OCI-LY1 (cell line): ENCODE results near the gene PTF1A.

Experiments used
- H2AFZ ChIP-seq: fragments of 200-600 bp; sonication (generic), shearing (Covaris generic); 2 replicates; pipeline ENCODE4 v1.6.0; 2014; ENCODE audit warnings: antibody characterized with exemption, mild to moderate bottlenecking, low read length
- H3F3A ChIP-seq: fragments of 200-600 bp; sonication (generic), shearing (Covaris generic); 2 replicates; pipeline ENCODE4 v1.6.0; 2014; ENCODE audit warnings: mild to moderate bottlenecking, antibody characterized with exemption, low read length, moderate library complexity; ENCODE audit not compliant: insufficient read depth
- H3K27ac ChIP-seq: fragments of 200-600 bp; sonication (generic); 2 replicates; pipeline ENCODE4 v1.5.1; 2014; ENCODE audit warnings: low read length, mixed run types, mild to moderate bottlenecking, low read depth; ENCODE audit not compliant: poor library complexity, severe bottlenecking
- H3K27me3 ChIP-seq: fragments of 200-600 bp; sonication (generic); 2 replicates; pipeline ENCODE4 v1.6.0; 2014; ENCODE audit warnings: antibody characterized with exemption, mild to moderate bottlenecking, low read length, moderate library complexity; ENCODE audit not compliant: insufficient read depth
- H3K36me3 ChIP-seq: fragments of 200-600 bp; sonication (generic); 2 replicates; pipeline ENCODE4 v1.6.1; 2014; ENCODE audit warnings: mild to moderate bottlenecking, antibody characterized with exemption, low read length, moderate library complexity, mixed read lengths; ENCODE audit not compliant: insufficient read depth
- H3K4me1 ChIP-seq: fragments of 200-600 bp; sonication (generic); 2 replicates; pipeline ENCODE4 v1.5.1; 2014; ENCODE audit warnings: mild to moderate bottlenecking, low read length, moderate library complexity; ENCODE audit not compliant: insufficient read depth, severe bottlenecking
- H3K4me2 ChIP-seq: fragments of 200-600 bp; sonication (generic), shearing (Covaris generic); 2 replicates; pipeline ENCODE4 v1.6.1; 2014; ENCODE audit warnings: low read length
- H3K4me3 ChIP-seq: fragments of 200-600 bp; sonication (generic); 2 replicates; pipeline ENCODE4 v1.5.1; 2014; ENCODE audit warnings: low read length, low read depth, mild to moderate bottlenecking, mixed read lengths; ENCODE audit not compliant: poor library complexity, severe bottlenecking
- H3K79me2 ChIP-seq: fragments of 200-600 bp; shearing (Covaris generic); 2 replicates; pipeline ENCODE4 v1.6.1; 2016; ENCODE audit warnings: mixed run types, low read length, mixed read lengths; ENCODE audit not compliant: insufficient read depth
- H3K9ac ChIP-seq: fragments of 200-600 bp; sonication (generic), shearing (Covaris generic); 2 replicates; pipeline ENCODE4 v1.6.1; 2014; ENCODE audit warnings: mild to moderate bottlenecking, low read length, mixed read lengths
- H3K9me2 ChIP-seq: fragments of 200-600 bp; sonication (generic), shearing (Covaris generic); 2 replicates; pipeline ENCODE4 v1.6.1; 2014; ENCODE audit warnings: low read depth, mild to moderate bottlenecking, low read length, mixed read lengths
- H3K9me3 ChIP-seq: fragments of 200-600 bp; shearing (Covaris generic); 2 replicates; pipeline ENCODE4 v1.6.1; 2014; ENCODE audit warnings: low read length, mixed read lengths
- H4K20me1 ChIP-seq: fragments of 200-600 bp; sonication (generic), shearing (Covaris generic); 2 replicates; pipeline ENCODE4 v1.6.0; 2016; ENCODE audit warnings: mild to moderate bottlenecking, low read length; ENCODE audit not compliant: insufficient read depth
- CTCF ChIP-seq: fragments of 200-600 bp; sonication (generic), shearing (Covaris generic); IDR thresholded peaks from 2 replicates; pipeline ENCODE4 v1.5.1; 2017; ENCODE audit warnings: mild to moderate bottlenecking, antibody characterized with exemption, low read length, moderate library complexity, mixed read lengths
- EZH2 ChIP-seq: fragments of 200-600 bp; sonication (generic), shearing (Covaris generic); IDR thresholded peaks from 2 replicates; pipeline ENCODE4 v1.8.0; 2017; ENCODE audit warnings: borderline replicate concordance, mixed run types, mild to moderate bottlenecking, antibody characterized with exemption, low read length, moderate library complexity, mixed read lengths

Gene PTF1A

GRCh38 chr10:23194471-23194965, 2.4 kb downstream of the PTF1A start:
- no peaks in the 10 kb centered on the region for H3K27me3 ChIP-seq

GRCh38 chr10:23194966-23195845, 3.1 kb downstream of the PTF1A start:
- H3K4me1 ChIP-seq: no peaks in the 10 kb centered on the region
- no peak overlapping the region for H2AFZ ChIP-seq
- no peak for TF ChIP-seq CTCF
- no peak for TF ChIP-seq EZH2
- H4K20me1 ChIP-seq: no peaks in the 10 kb centered on the region
- no peaks in the 10 kb centered on the region for H3K9me3 ChIP-seq
- H3K4me3 ChIP-seq: no peak overlapping the region
- no peaks in the 10 kb centered on the region for H3K79me2 ChIP-seq
- H3K36me3 ChIP-seq: no peaks in the 10 kb centered on the region
- no peak overlapping the region for H3K9ac ChIP-seq
- H3F3A ChIP-seq: no peaks in the 10 kb centered on the region
- H3K4me2 ChIP-seq: no peak overlapping the region
- H3K27me3 ChIP-seq: no peaks in the 10 kb centered on the region
- H3K27ac ChIP-seq: no peak overlapping the region
- H3K9me2 ChIP-seq: no peaks in the 10 kb centered on the region

More at GRCh38 chr10:23194471-23194965, 2.4 kb downstream of the PTF1A start:
- no peaks in the 10 kb centered on the region for H4K20me1 ChIP-seq
- no peak overlapping the region for H3K27ac ChIP-seq
- H3K4me3 ChIP-seq: no peak overlapping the region
- H3K4me1 ChIP-seq: no peaks in the 10 kb centered on the region
- no peaks in the 10 kb centered on the region for H3K79me2 ChIP-seq
- no peak overlapping the region for H2AFZ ChIP-seq
- no peaks in the 10 kb centered on the region for H3K36me3 ChIP-seq
- no peaks in the 10 kb centered on the region for H3K9me3 ChIP-seq
- H3K9ac ChIP-seq: no peak overlapping the region
- no peaks in the 10 kb centered on the region for H3K9me2 ChIP-seq
- TF ChIP-seq EZH2 (no peak), CTCF (no peak)
- no peaks in the 10 kb centered on the region for H3F3A ChIP-seq
- no peak overlapping the region for H3K4me2 ChIP-seq

GRCh38 chr10:23195846-23196600, 3.9 kb downstream of the PTF1A start:
- H3K9ac ChIP-seq: no peak overlapping the region
- H3K4me1 ChIP-seq: no peaks in the 10 kb centered on the region
- no peak for TF ChIP-seq EZH2
- no peak for TF ChIP-seq CTCF
- no peak overlapping the region for H2AFZ ChIP-seq
- H3K79me2 ChIP-seq: no peaks in the 10 kb centered on the region
- H3K4me3 ChIP-seq: no peak overlapping the region
- no peaks in the 10 kb centered on the region for H3K9me3 ChIP-seq
- no peaks in the 10 kb centered on the region for H3F3A ChIP-seq
- H3K27ac ChIP-seq: no peak overlapping the region
- no peaks in the 10 kb centered on the region for H4K20me1 ChIP-seq
- H3K9me2 ChIP-seq: no peaks in the 10 kb centered on the region
- H3K36me3 ChIP-seq: no peaks in the 10 kb centered on the region
- H3K4me2 ChIP-seq: no peak overlapping the region
- no peaks in the 10 kb centered on the region for H3K27me3 ChIP-seq
